H1 (cell line): ENCODE results near the gene REM1. TPM values are rescaled to one million over a fixed set of nuclear protein-coding genes. Genes with fewer than 3 reads are reported as not detected.

Experiments used
- CTCF ChIA-PET: fragments of 300-600 bp; sonication (Branson Sonifier 250); formaldehyde crosslinking; loops from one replicate; lab custom pipeline; 2021; ENCODE audit not compliant: partially characterized antibody; lab: Charles Lee
- POLR2A ChIA-PET: fragments of 300-600 bp; sonication (Branson Sonifier 250); formaldehyde crosslinking; loops from one replicate; lab custom pipeline; 2021; ENCODE audit warnings: inconsistent platforms; ENCODE audit not compliant: partially characterized antibody; lab: Charles Lee
- DNase-seq, 2 experiments: peaks; one replicate each; pipeline versions ENCODE4 v3.0.0 to v3.0.0-alpha.2; 2010 to 2022; ENCODE audit warnings: low spot score in 2 of 2, low read depth in 1 of 2, mixed read lengths in 1 of 2
- FAIRE-seq: peaks from 2 replicates; lab custom pipeline; 2011; peaks lifted over from hg19 to GRCh38; lab: Jason Lieb, UNC
- H2AFZ ChIP-seq: 2 replicates; pipeline ENCODE4 v1.8.1; 2012; ENCODE audit warnings: low read length, inconsistent platforms
- H2AK5ac ChIP-seq: 2 replicates; pipeline ENCODE4 v1.6.1; 2013; ENCODE audit warnings: low read depth, low read length
- H2BK120ac ChIP-seq: replicated peaks from 2 replicates; pipeline ENCODE3; 2013; ENCODE audit warnings: low read depth, low read length, inconsistent platforms
- H2BK12ac ChIP-seq: 2 replicates; pipeline ENCODE4 v1.6.1; 2013; ENCODE audit warnings: low read depth, low read length
- H2BK15ac ChIP-seq: 2 replicates; pipeline ENCODE4 v1.6.1; 2013; ENCODE audit warnings: low read length
- H2BK20ac ChIP-seq: 2 replicates; pipeline ENCODE4 v1.6.1; 2013; ENCODE audit warnings: low read length
- H2BK5ac ChIP-seq: 2 replicates; pipeline ENCODE4 v1.6.1; 2013; ENCODE audit warnings: low read depth, low read length
- H3K14ac ChIP-seq: 2 replicates; pipeline ENCODE4 v1.6.1; 2013; ENCODE audit warnings: inconsistent platforms; ENCODE audit not compliant: insufficient read length
- H3K18ac ChIP-seq: 2 replicates; pipeline ENCODE4 v1.6.1; 2013; ENCODE audit warnings: low read length; ENCODE audit errors: extremely low read depth
- H3K23ac ChIP-seq: 2 replicates; pipeline ENCODE4 v1.6.1; 2013; ENCODE audit warnings: inconsistent platforms; ENCODE audit not compliant: insufficient read length
- H3K23me2 ChIP-seq: 2 replicates; pipeline ENCODE4 v1.6.1; 2013; ENCODE audit warnings: low read depth, low read length
- H3K27ac ChIP-seq: 2 replicates; pipeline ENCODE4 v1.6.1; 2011; ENCODE audit warnings: low read depth, low read length, inconsistent platforms
- H3K27me3 ChIP-seq, 4 experiments: replicated peaks in 1 of 4; 1 replicate in 1 of 4; 2 replicates in 3 of 4; pipeline versions ENCODE4 v1.6.1 to v1.8.1; 2011 to 2013; ENCODE audit warnings: low read length in 3 of 4, mild to moderate bottlenecking in 3 of 4, inconsistent platforms in 2 of 4, mixed read lengths in 2 of 4, moderate library complexity in 1 of 4; ENCODE audit not compliant: control insufficient read depth in 3 of 4, insufficient read depth in 3 of 4; ENCODE audit errors: extremely low read depth in 1 of 4
- H3K36me3 ChIP-seq, 4 experiments: 2 replicates each; pipeline versions ENCODE4 v1.6.1 to v1.8.1; 2011 to 2013; ENCODE audit warnings: mild to moderate bottlenecking in 4 of 4, low read length in 3 of 4, moderate library complexity in 2 of 4, control low read depth in 1 of 4, inconsistent platforms in 1 of 4; ENCODE audit not compliant: insufficient read depth in 4 of 4, control insufficient read depth in 2 of 4
- H3K4ac ChIP-seq: replicated peaks from 2 replicates; pipeline ENCODE3; 2013; ENCODE audit warnings: low read length, low read depth, mixed read lengths, inconsistent platforms; ENCODE audit not compliant: insufficient read length
- H3K4me1 ChIP-seq, 4 experiments: replicated peaks in 1 of 4; 1 replicate in 1 of 4; 2 replicates in 3 of 4; pipeline versions ENCODE4 v1.6.1 to v1.8.1; 2011 to 2013; ENCODE audit warnings: low read length in 3 of 4, inconsistent platforms in 2 of 4, mixed read lengths in 1 of 4; ENCODE audit not compliant: insufficient read depth in 4 of 4, control insufficient read depth in 3 of 4
- H3K4me2 ChIP-seq, 2 experiments: 2 replicates each; pipeline versions ENCODE4 v1.6.1 to v1.8.1; 2011 to 2013; ENCODE audit warnings: low read depth in 2 of 2, low read length in 2 of 2, control low read depth in 1 of 2, inconsistent platforms in 1 of 2, mild to moderate bottlenecking in 1 of 2; ENCODE audit not compliant: insufficient read depth in 1 of 2
- H3K4me3 ChIP-seq, 4 experiments: fragments of 200-600, 300-600 bp in 1 of 4; sonication (generic), shearing (Covaris generic), sonication (Bioruptor Twin) in 1 of 4; 2 replicates each; pipeline versions ENCODE4 v1.5.1 to v1.8.1; 2011 to 2016; ENCODE audit warnings: low read length in 4 of 4, low read depth in 3 of 4, control low read depth in 2 of 4, inconsistent platforms in 2 of 4, mild to moderate bottlenecking in 2 of 4, mixed read lengths in 1 of 4, moderate library complexity in 1 of 4; ENCODE audit not compliant: insufficient read depth in 2 of 4; ENCODE audit errors: extremely low read depth in 1 of 4
- H3K56ac ChIP-seq: replicated peaks from 2 replicates; pipeline ENCODE3; 2013; ENCODE audit warnings: low read depth, mild to moderate bottlenecking, mixed read lengths, low read length, inconsistent platforms; ENCODE audit not compliant: insufficient read length
- H3K79me1 ChIP-seq: 2 replicates; pipeline ENCODE4 v1.6.1; 2013; ENCODE audit warnings: low read depth, low read length, control low read depth
- H3K79me2 ChIP-seq, 2 experiments: 2 replicates each; pipeline versions ENCODE4 v1.6.1 to v1.8.1; 2012 to 2013; ENCODE audit warnings: low read length in 2 of 2, mild to moderate bottlenecking in 2 of 2, inconsistent platforms in 1 of 2; ENCODE audit not compliant: insufficient read depth in 2 of 2, control insufficient read depth in 1 of 2
- H3K9ac ChIP-seq, 4 experiments: replicated peaks in 1 of 4; 1 replicate in 1 of 4; 2 replicates in 3 of 4; pipeline versions ENCODE4 v1.6.1 to v1.8.1; 2011 to 2013; ENCODE audit warnings: low read depth in 3 of 4, low read length in 3 of 4, control low read depth in 2 of 4, mild to moderate bottlenecking in 2 of 4, moderate library complexity in 2 of 4, inconsistent platforms in 1 of 4; ENCODE audit errors: extremely low read depth in 1 of 4
- H3K9me3 ChIP-seq, 2 experiments: 2 replicates each; pipeline versions ENCODE4 v1.6.1 to v1.8.1; 2012 to 2013; ENCODE audit warnings: mild to moderate bottlenecking in 2 of 2, moderate library complexity in 2 of 2, control low read depth in 1 of 2, inconsistent platforms in 1 of 2, low read depth in 1 of 2, low read length in 1 of 2, mixed read lengths in 1 of 2; ENCODE audit not compliant: insufficient read depth in 2 of 2
- H4K20me1 ChIP-seq, 2 experiments: replicated peaks in 1 of 2; 2 replicates each; pipeline versions ENCODE3 to v1.8.1; 2011 to 2013; ENCODE audit warnings: inconsistent platforms in 2 of 2, low read length in 2 of 2, mild to moderate bottlenecking in 1 of 2; ENCODE audit not compliant: insufficient read depth in 2 of 2, control insufficient read depth in 1 of 2
- H4K5ac ChIP-seq: 2 replicates; pipeline ENCODE4 v1.6.1; 2013; ENCODE audit warnings: low read length, low read depth, mixed read lengths, inconsistent platforms; ENCODE audit not compliant: insufficient read length
- H4K8ac ChIP-seq: 2 replicates; pipeline ENCODE4 v1.8.0; 2013; ENCODE audit warnings: mild to moderate bottlenecking, moderate library complexity, low read length, inconsistent platforms; ENCODE audit not compliant: insufficient read depth; ENCODE audit errors: extremely low read depth
- H4K91ac ChIP-seq: replicated peaks from 2 replicates; pipeline ENCODE3; 2013; ENCODE audit warnings: low read length, mixed read lengths, inconsistent platforms; ENCODE audit not compliant: insufficient read length
- BRCA1 ChIP-seq: IDR thresholded peaks from 2 replicates; pipeline ENCODE4 v1.6.1; 2012; ENCODE audit warnings: low read depth, low read length, improper control_type of control experiment
- CTCF ChIP-seq, 3 experiments: IDR thresholded peaks; 1 replicate in 2 of 3; 2 replicates in 1 of 3; pipeline versions ENCODE4 v1.5.1 to v1.6.1; 2011; ENCODE audit warnings: low read length in 3 of 3, mild to moderate bottlenecking in 3 of 3, inconsistent platforms in 2 of 3, low read depth in 1 of 3, moderate library complexity in 1 of 3; ENCODE audit not compliant: insufficient read depth in 1 of 3; ENCODE audit errors: control extremely low read depth in 1 of 3
- EP300 ChIP-seq, 2 experiments: IDR thresholded peaks; 1 replicate in 1 of 2; 2 replicates in 1 of 2; pipeline ENCODE4 v1.6.1; 2011 to 2012; ENCODE audit warnings: low read depth in 2 of 2, low read length in 2 of 2, mild to moderate bottlenecking in 2 of 2, borderline replicate concordance in 1 of 2, inconsistent platforms in 1 of 2, moderate library complexity in 1 of 2
- HDAC6 ChIP-seq: IDR thresholded peaks from one replicate; pipeline ENCODE4 v1.7.1; 2012; ENCODE audit warnings: low read depth, mild to moderate bottlenecking, inconsistent platforms, low read length, moderate library complexity
- JUND ChIP-seq: IDR thresholded peaks from 2 replicates; pipeline ENCODE4 v1.6.1; 2011; ENCODE audit warnings: mild to moderate bottlenecking, improper control_type of control experiment, low read length
- NRF1 ChIP-seq: IDR thresholded peaks from 2 replicates; pipeline ENCODE4 v1.6.1; 2011; ENCODE audit warnings: mild to moderate bottlenecking, low read depth, low read length, improper control_type of control experiment
- POLR2A ChIP-seq, 2 experiments: IDR thresholded peaks; 1 replicate in 1 of 2; 2 replicates in 1 of 2; pipeline ENCODE4 v1.6.1; 2011; ENCODE audit warnings: low read depth in 2 of 2, low read length in 2 of 2, mild to moderate bottlenecking in 2 of 2; ENCODE audit errors: control extremely low read depth in 1 of 2
- SIN3A ChIP-seq, 2 experiments: IDR thresholded peaks in 1 of 2; conservative IDR thresholded peaks in 1 of 2; 2 replicates each; pipeline ENCODE4 v1.6.1; 2011 to 2012; ENCODE audit warnings: low read length in 2 of 2, improper control_type of control experiment in 1 of 2, low read depth in 1 of 2, mild to moderate bottlenecking in 1 of 2
- SP1 ChIP-seq: IDR thresholded peaks from 2 replicates; pipeline ENCODE4 v1.6.1; 2011; ENCODE audit warnings: low read depth, low read length
- TEAD4 ChIP-seq: IDR thresholded peaks from 2 replicates; pipeline ENCODE4 v1.6.1; 2012; ENCODE audit warnings: low read depth, low read length, inconsistent platforms, mixed read lengths
- WGBS, 2 experiments: shearing (Covaris generic) in 1 of 2; methylation state at CpG; one replicate each; pipeline versions ENCODE4 v1.1.6 to v1.1.7; 2013 to 2015; ENCODE audit warnings: low lambda C conversion rate in 2 of 2, mixed read lengths in 2 of 2, inconsistent platforms in 1 of 2, low coverage in 1 of 2, missing lambda C conversion rate in 1 of 2; ENCODE audit not compliant: insufficient replicate concordance in 2 of 2, insufficient coverage in 1 of 2, insufficient read length in 1 of 2; ENCODE audit errors: extremely low coverage in 1 of 2, missing lambda C conversion rate in 1 of 2; 5-methylcytosine and 5-hydroxymethylcytosine counted together
- polyA plus RNA-seq, 7 experiments: library from polyadenylated mRNA; depleted of rRNA in 3 of 7; stranded (reverse) in 5 of 7; unstranded in 2 of 7; fragments of >200 nt in 5 of 7; fragments of 200-250 nt in 2 of 7; gene quantifications; 1 replicate in 5 of 7; 2 replicates in 1 of 7; 4 replicates in 1 of 7; pipeline versions ENCODE4 v1.2.1 to v1.2.3, GENCODE V29; 2011 to 2013; ENCODE audit warnings: missing spikeins in 2 of 7, mixed read lengths in 2 of 7
- total RNA-seq: library from RNA; stranded (reverse); fragmentation: NEBNext Ultra II Directional; extraction: Animal tissue kit (Norgen Biotek cat#: 25700); gene quantifications from 2 replicates; pipeline ENCODE4 v1.2.1, GENCODE V29; 2021

Gene REM1
- total and polyA plus RNA-seq, 2 of the 8 experiments (the other 6 are each of a cell fraction or from before 2014, with no cell fraction given), result 0.05 TPM; not detected in 1

- Histone ChIP-seq H3K36me3 (no peaks in the 10 kb centered on the region; a peak in 1 of 8 replicates), H3K4me1 (no peaks in the 10 kb centered on the region; a peak in 1 of 7 replicates), H3K18ac (no peak overlapping the region), H2BK120ac (no peak overlapping the region), H4K20me1 (no peaks in the 10 kb centered on the region), H2AFZ (no peak overlapping the region), H3K79me1 (no peaks in the 10 kb centered on the region), H2BK20ac (no peak overlapping the region), H3K4ac (no peak overlapping the region), H2AK5ac (no peak overlapping the region), H3K79me2 (no peaks in the 10 kb centered on the region), H4K8ac (no peak overlapping the region), H2BK12ac (no peak overlapping the region), H3K56ac (no peak overlapping the region), H3K4me2 (no peak overlapping the region)
- FAIRE-seq (no peak), DNase-seq (no peak)
- 90% methylated on average over 1 of the region's 1 CpG; no CpG with 5 or more reads in 1 of the 2 experiments for WGBS, 2 experiments
- TF ChIP-seq SIN3A (conservative IDR thresholded peaks at IDR 0.05 in 1 of 2, IDR thresholded peaks at IDR 0.05 in 1 of 2; ENCODE audit: low read depth in 1 of 2, low read length in 2 of 2) (no peak), JUND (no peak), NRF1 (no peak), BRCA1 (no peak), CTCF (IDR thresholded peaks at IDR 0.05; ENCODE audit: control extremely low read depth in 1 of 3, insufficient read depth in 1 of 3, low read depth in 1 of 3, low read length in 3 of 3) (no peak), TEAD4 (no peak), EP300 (IDR thresholded peaks at IDR 0.05; ENCODE audit: borderline replicate concordance in 1 of 2, low read depth in 2 of 2, low read length in 2 of 2) (no peak), SP1 (no peak), POLR2A (IDR thresholded peaks at IDR 0.05; ENCODE audit: control extremely low read depth in 1 of 2, low read depth in 2 of 2, low read length in 2 of 2) (no peak), HDAC6 (no peak)
- TF ChIP-seq, all 59 proteins: peak for 0
- no peak overlapping the region for H3K9ac ChIP-seq
- no peak overlapping the region for H2BK15ac ChIP-seq
- ChIA-PET POLR2A (no interaction called here), CTCF (interaction anchor here (0.7 kb wide), 1 partner anchor 104 kb away, joined by 3 read pairs; no protein-coding TSS in a partner anchor)
- H2BK5ac ChIP-seq, result no peak overlapping the region
- H3K14ac ChIP-seq, result no peak overlapping the region
- H3K9me3 ChIP-seq, result peaks cover 56 to 59% of the 10 kb centered on the region in 2 experiments
- H3K27me3 ChIP-seq, result no peaks in the 10 kb centered on the region
- H3K23ac ChIP-seq, result no peak overlapping the region
- no peaks in the 10 kb centered on the region for H3K23me2 ChIP-seq
- no peak overlapping the region for H4K5ac ChIP-seq
- H3K4me3 ChIP-seq, result no peak overlapping the region
- H3K27ac ChIP-seq, result no peak overlapping the region
- no peak overlapping the region for H4K91ac ChIP-seq
These were observed 20.7 kb upstream of the REM1 start for GRCh38 chr20:31454361-31454760.
